PC-3 (cell line): ENCODE measurements around the gene GAL3ST1. TPM values are rescaled to one million over a fixed set of nuclear protein-coding genes. Genes with fewer than 3 reads are reported as not detected.
A peak's percentile ranks its signal among the peaks of the same experiment; 100 is the strongest.

Experiments used
- ATAC-seq: fragments of 200-7000 bp; cut with Tn5 transposase; 2 replicates; pipeline ENCODE4 v1.9.1; 2020; ENCODE audit warnings: mild to moderate bottlenecking, moderate library complexity
- BruUV-seq: library from RNA; stranded (reverse); fragments of 400-500 nt; replicated peaks from 2 replicates; lab custom pipeline; 2021; lab: Mats Ljungman, UMichigan
- CTCF ChIA-PET: fragments of 300-600 bp; sonication (Branson Sonifier 250); formaldehyde crosslinking; loops from one replicate; lab custom pipeline; 2022; ENCODE audit warnings: antibody characterized with exemption; lab: Charles Lee
- POLR2A ChIA-PET: fragments of 300-600 bp; sonication (Branson Sonifier 250); formaldehyde crosslinking; loops from one replicate; lab custom pipeline; 2022; ENCODE audit warnings: antibody characterized with exemption; ENCODE audit not compliant: unreplicated experiment; lab: Charles Lee
- DNase-seq: peaks from one replicate; pipeline ENCODE4 v3.0.0-alpha.2; 2015
- H2AFZ ChIP-seq: fragments of 300-600 bp; sonication (generic); 2 replicates; pipeline ENCODE4 v1.6.0; 2016; ENCODE audit warnings: antibody characterized with exemption, low read length
- H3F3A ChIP-seq: fragments of 300-600 bp; sonication (generic); one replicate; pipeline ENCODE4 v1.6.0; 2017; ENCODE audit warnings: antibody characterized with exemption, low read length, control low read depth, mild to moderate bottlenecking; ENCODE audit not compliant: unreplicated experiment
- H3K27ac ChIP-seq: fragments of 300-600 bp; sonication (generic); 2 replicates; pipeline ENCODE4 v1.5.1; 2016; ENCODE audit warnings: mild to moderate bottlenecking, low read length
- H3K27me3 ChIP-seq: fragments of 300-600 bp; sonication (generic); 2 replicates; pipeline ENCODE4 v1.6.1; 2016; ENCODE audit warnings: low read length, mixed read lengths
- H3K36me3 ChIP-seq: fragments of 300-600 bp; sonication (generic); 2 replicates; pipeline ENCODE4 v1.6.1; 2016; ENCODE audit warnings: low read depth, mixed run types, low read length, mixed read lengths
- H3K4me1 ChIP-seq: fragments of 300-600 bp; sonication (generic); 2 replicates; pipeline ENCODE4 v1.5.1; 2016; ENCODE audit warnings: low read length; ENCODE audit not compliant: insufficient read depth
- H3K4me2 ChIP-seq: fragments of 300-600 bp; sonication (generic); 2 replicates; pipeline ENCODE4 v1.6.0; 2016; ENCODE audit warnings: low read length
- H3K4me3 ChIP-seq: fragments of 300-600 bp; sonication (generic); 2 replicates; pipeline ENCODE4 v1.5.1; 2016; ENCODE audit warnings: mild to moderate bottlenecking, low read length, mixed read lengths
- H3K79me2 ChIP-seq: fragments of 300-600 bp; sonication (generic); 2 replicates; pipeline ENCODE4 v1.6.1; 2017; ENCODE audit warnings: low read length, mixed read lengths
- H3K9ac ChIP-seq: fragments of 300-600 bp; sonication (generic); 2 replicates; pipeline ENCODE4 v1.6.0; 2016; ENCODE audit warnings: mild to moderate bottlenecking, low read length
- H3K9me2 ChIP-seq: fragments of 300-600 bp; sonication (generic); replicated peaks from 2 replicates; pipeline ENCODE4 v1.6.1; 2016; ENCODE audit warnings: mixed run types, low read length, mixed read lengths
- H3K9me3 ChIP-seq: fragments of 300-600 bp; sonication (generic); 2 replicates; pipeline ENCODE4 v1.6.1; 2016; ENCODE audit warnings: low read length, mixed read lengths
- H4K20me1 ChIP-seq: fragments of 300-600 bp; sonication (generic); 2 replicates; pipeline ENCODE4 v1.6.1; 2016; ENCODE audit warnings: low read length, mixed read lengths
- CTCF ChIP-seq: fragments of 300-600 bp; sonication (generic); conservative IDR thresholded peaks from 2 replicates; pipeline ENCODE4 v1.5.1; 2017; ENCODE audit warnings: antibody characterized with exemption, low read depth, mild to moderate bottlenecking, low read length
- EZH2 ChIP-seq: fragments of 300-600 bp; sonication (generic); IDR thresholded peaks from one replicate; pipeline ENCODE4 v1.6.1; 2017; ENCODE audit warnings: antibody characterized with exemption, mild to moderate bottlenecking, low read length; ENCODE audit not compliant: unreplicated experiment
- EZH2phosphoT487 ChIP-seq: fragments of 300-600 bp; sonication (generic); IDR thresholded peaks from 2 replicates; pipeline ENCODE4 v1.6.1; 2018; ENCODE audit warnings: mild to moderate bottlenecking, antibody characterized with exemption, low read length, borderline replicate concordance
- intact Hi-C: fragments of 100-400 bp; cut with micrococcal nuclease; formaldehyde crosslinking; loops from 2 replicates; pipeline ENCODE4 v1.9.0; 2023
- total RNA-seq: library from RNA; depleted of rRNA; stranded (reverse); fragments of >200 nt; gene quantifications from 2 replicates; pipeline ENCODE4 v1.2.3, GENCODE V29; 2014

GAL3ST1 gene
- total RNA-seq, 1 experiment from 2014 or later, result not detected

DNA sequence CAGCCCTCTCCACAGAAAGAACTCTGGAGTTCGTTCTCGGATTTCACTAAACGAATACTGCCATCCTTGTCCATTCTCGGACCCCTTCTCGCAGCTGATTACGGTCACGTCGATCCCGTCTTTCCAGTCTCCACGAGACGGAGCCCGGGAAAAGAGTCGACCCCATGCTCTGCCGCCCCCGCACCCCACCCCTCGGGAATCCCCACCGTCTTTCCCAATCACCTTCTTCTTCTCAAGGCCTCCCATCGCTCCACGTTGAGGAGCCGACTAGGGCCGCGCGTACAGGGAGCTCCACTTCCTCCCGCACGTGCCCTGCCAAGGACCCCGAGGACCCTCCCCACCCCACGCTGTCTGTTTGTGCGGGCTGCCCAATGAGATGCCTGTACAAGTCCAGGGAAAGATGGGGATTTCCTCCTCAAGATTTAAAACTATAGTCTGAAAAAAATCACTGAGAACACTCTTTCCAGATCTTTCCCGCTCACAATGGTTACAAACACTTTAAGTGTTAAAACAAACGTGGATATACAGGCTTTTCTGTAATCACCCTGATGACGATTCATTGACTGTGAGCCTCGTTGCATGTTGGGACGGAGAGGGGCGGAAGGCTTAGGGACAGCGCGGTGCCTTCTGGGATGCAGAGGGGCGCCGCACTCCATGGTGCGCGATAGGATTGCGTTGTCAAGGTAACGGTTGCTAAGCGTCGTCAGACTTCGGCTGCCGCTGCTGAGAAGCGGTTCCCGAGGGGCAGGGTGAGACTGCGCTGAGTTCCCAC is 17.3 kb upstream of the GAL3ST1 start, which contains the start of gene PES1:
Gene PES1 (minus strand): TSS at position 323 of the 772 bp plus-strand sequence. CDS start 77 bp downstream, at position 246.
- H3K36me3 ChIP-seq, result peaks cover 15% of the 10 kb centered on the region
- H4K20me1 ChIP-seq, result no peaks in the 10 kb centered on the region
- H3K4me2 ChIP-seq, result peak within 1 kb of the TSS; percentile 98
- H3K27ac ChIP-seq, result peak within 1 kb of the TSS; percentile 60
- peaks cover 8% of the 10 kb centered on the region; the same call in 1 of the 2 replicates for H3K4me1 ChIP-seq
- H3K9me3 ChIP-seq, result no peaks in the 10 kb centered on the region
- peak within 1 kb of the TSS; percentile 58 for H2AFZ ChIP-seq
- peak within 1 kb of the TSS; percentile 98 for H3K4me3 ChIP-seq
- no peaks in the 10 kb centered on the region for H3F3A ChIP-seq
- ChIA-PET POLR2A (no interaction called here), CTCF (interaction anchor here (0.6 kb wide), 1 partner anchor 10 kb away, joined by 4 read pairs; no protein-coding TSS in a partner anchor)
- H3K9ac ChIP-seq, result peak within 1 kb of the TSS; percentile 99
- intact Hi-C loops, result no loop called here
- no TSS peak for BruUV-seq
- TF ChIP-seq CTCF (no peak), EZH2phosphoT487 (no peak)
- ATAC-seq (peak; percentile 99), DNase-seq (peak; percentile 96)
- H3K79me2 ChIP-seq, result peaks cover 28% of the 10 kb centered on the region
- H3K27me3 ChIP-seq, result 0 out of 2 replicates have a peak, but pooled peaks cover 2% of the 10 kb centered on the region
- H3K9me2 ChIP-seq, result no peaks in the 10 kb centered on the region

GRCh38 chr22:30591191-30591587 is 16.7 kb upstream of the GAL3ST1 start:
- TSS peak; percentile 70 for BruUV-seq
- Histone ChIP-seq H3K9me3 (no peaks in the 10 kb centered on the region), H3F3A (no peaks in the 10 kb centered on the region), H3K27ac (peak overlapping the region; percentile 60), H2AFZ (peak overlapping the region; percentile 58), H3K27me3 (0 out of 2 replicates have a peak, but pooled peaks cover 2% of the 10 kb centered on the region), H4K20me1 (no peaks in the 10 kb centered on the region), H3K9me2 (no peaks in the 10 kb centered on the region), H3K9ac (peak overlapping the region; percentile 99), H3K4me1 (peaks cover 8% of the 10 kb centered on the region; the same call in 1 of the 2 replicates), H3K4me3 (peak overlapping the region; percentile 98), H3K36me3 (peaks cover 18% of the 10 kb centered on the region), H3K4me2 (peak overlapping the region; percentile 98), H3K79me2 (peaks cover 28% of the 10 kb centered on the region)
- intact Hi-C loops, result no loop called here
- ChIA-PET CTCF (no interaction called here), POLR2A (no interaction called here)
- ATAC-seq (no peak), DNase-seq (no peak)
- TF ChIP-seq EZH2, result no peak
- TF ChIP-seq CTCF, result no peak
- no peak for TF ChIP-seq EZH2phosphoT487

DNA sequence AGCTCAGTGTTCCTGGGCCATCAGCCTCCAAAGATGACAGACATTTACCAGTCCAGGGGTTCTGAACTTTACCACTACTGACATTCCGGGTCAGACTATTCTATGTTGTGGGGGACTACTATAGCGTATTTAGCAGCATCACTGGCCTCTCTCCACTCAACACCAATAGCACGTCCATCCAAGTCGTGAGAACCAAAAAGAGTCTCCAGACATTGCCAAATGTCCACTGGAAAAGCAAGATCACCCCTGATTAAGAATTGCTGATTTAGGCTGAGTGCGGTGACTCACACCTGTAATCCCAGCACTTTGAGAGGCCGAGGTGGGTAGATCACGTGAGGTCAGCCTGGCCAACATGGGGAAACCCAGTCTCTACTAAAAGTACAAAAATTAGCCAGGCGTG is 11.9 kb upstream of the GAL3ST1 start:
- Histone ChIP-seq H3K4me3 (no peak overlapping the region), H4K20me1 (no peaks in the 10 kb centered on the region), H2AFZ (no peak overlapping the region), H3K9me3 (no peaks in the 10 kb centered on the region), H3K36me3 (peaks cover 28% of the 10 kb centered on the region), H3K79me2 (peaks cover 25% of the 10 kb centered on the region), H3K4me1 (peaks cover 8% of the 10 kb centered on the region; the same call in 1 of the 2 replicates), H3K4me2 (no peak overlapping the region), H3K27ac (no peak overlapping the region), H3K9ac (no peak overlapping the region), H3F3A (no peaks in the 10 kb centered on the region), H3K27me3 (no peaks in the 10 kb centered on the region), H3K9me2 (no peaks in the 10 kb centered on the region)
- ChIA-PET CTCF (no interaction called here), POLR2A (no interaction called here)
- TF ChIP-seq EZH2, result no peak
- TF ChIP-seq CTCF, result no peak
- no peak for TF ChIP-seq EZH2phosphoT487
- no TSS peak for BruUV-seq
- ATAC-seq (no peak), DNase-seq (no peak)
- intact Hi-C loops, result no loop called here
